Kidney capillary endothelial cell (primary cell): ENCODE data around the gene TCP10L.
"Not testable (repeated sequence)": the region's sequence is repeated elsewhere in the genome, so short reads cannot be mapped to it uniquely, and the experiment has no call there.

Source experiments
- DNase-seq: peaks from one replicate; pipeline ENCODE4 v3.0.0-alpha.2; 2018; ENCODE audit warnings: low spot score

The TCP10L gene

DNA sequence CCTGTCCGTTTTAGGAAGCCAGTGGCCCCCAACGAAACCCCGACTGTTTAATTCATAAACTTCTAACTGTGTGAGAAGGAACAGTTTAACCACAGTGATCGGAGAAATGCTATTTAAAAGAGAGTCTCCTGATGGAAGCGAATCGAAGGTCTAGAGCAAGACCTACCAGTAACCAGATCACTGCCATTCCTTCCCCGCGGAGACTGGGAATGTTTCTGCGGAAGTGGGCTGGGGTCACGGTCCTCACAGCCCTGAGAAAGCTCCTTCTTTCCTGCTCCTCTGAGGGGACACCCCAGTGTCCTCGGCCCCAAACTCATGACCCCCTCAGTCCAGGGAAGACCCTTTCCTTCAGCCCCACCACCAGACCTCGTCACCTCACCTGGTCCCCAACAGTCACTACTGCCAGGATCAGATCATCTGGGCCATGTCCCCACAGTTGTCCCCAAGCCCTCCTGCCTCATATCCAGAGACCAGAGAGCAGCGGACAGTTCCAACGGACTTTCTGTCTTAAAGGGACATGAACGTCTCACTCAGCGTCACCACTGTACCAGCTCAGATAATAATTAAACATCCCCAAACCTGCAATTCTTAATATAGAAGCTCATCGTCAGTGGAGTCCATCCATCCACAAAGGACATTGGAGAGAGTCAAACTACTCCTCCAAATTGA, at the start of gene TCP10L:
Gene TCP10L (minus strand): TSS at position 482 of the 669 bp plus-strand sequence. CDS start 1,219 bp downstream, outside the sequence.
- no peak for DNase-seq

GRCh38 chr21:32626621-32627196, 41.4 kb upstream of the TCP10L start:
- no peak for DNase-seq

DNA sequence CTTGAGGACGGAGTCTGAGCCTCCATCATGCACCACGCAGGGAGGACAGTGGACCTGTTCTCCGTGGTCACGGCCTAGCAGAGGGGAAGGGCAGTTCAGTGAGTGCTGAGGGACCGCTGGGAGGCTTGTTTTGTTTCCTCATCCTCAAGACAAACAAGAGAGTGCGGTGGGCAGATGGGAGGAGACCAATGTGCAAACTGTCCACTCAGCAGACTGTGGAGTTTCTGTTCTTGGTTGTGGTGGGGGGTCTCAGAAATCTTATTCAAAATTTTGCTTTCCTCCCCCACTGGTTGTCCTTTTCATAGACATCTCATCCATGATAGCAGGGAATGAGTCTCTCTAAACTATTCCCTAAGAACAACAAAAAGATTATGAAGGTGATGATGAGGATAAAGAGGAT, 32.9 kb upstream of the TCP10L start:
- DNase-seq: not testable (repeated sequence)

DNA sequence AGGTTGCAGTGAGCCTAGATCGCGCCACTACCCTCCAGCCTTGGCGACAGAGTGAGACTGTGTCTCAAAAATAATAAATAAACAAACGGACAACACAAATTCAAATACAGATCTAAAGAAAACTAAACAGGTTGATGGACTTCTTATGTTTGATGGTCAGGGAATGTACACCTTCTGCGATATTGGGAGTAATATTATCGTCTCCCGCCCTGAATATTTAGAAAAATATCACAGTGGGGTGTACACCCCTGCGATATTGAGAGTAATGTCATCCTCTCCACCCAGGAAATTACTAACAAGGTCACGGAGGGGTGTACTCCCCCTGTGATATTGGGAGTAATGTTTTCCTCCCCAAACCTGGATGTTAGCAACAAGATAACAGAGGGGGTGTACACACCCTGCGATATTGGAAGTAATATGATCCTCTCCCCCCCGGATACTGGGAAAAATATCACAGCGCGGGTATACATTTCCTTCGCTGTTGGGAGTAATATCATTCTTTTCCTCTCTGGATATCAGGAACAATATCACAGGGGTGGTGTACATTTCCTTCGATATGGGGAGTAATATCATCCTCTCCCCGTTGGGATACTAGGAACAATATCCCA, 28.2 kb upstream of the TCP10L start:
- no peak for DNase-seq

- no peak for DNase-seq
These were observed 27.6 kb upstream of the TCP10L start for GRCh38 chr21:32612999-32613337.

GRCh38 chr21:32612075-32612998, 27.0 kb upstream of the TCP10L start, which contains the start of gene CFAP298:
Gene CFAP298 (minus strand): TSS chr21:32612377. CDS start chr21:32612243, 134 bp downstream.
- DNase-seq: peak; percentile 84

DNA sequence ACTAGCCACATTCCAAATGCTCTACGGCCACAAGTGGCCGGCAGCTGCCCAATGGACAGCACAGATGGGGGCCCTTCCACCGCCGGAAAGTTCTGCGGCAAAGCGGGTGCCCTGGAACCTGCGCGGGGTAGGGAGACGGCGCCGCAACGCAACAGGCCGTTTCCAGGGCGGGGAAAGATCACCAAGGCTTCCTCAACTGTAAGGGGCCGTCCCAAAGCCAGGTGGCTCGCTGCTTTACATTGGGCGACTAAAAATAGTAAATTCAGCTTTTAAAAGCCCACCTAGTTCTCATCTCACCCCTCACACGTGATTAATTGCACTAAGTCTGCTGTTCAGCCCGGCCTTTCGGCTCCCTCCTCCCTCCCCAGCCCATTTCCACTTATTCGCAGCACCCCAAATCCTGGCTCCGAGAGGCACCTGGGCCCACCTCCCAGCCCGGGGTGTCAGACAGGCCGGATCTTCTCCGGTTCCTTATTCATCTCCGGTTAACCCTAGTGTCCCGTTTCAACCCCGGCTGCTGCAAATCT, 26.2 kb upstream of the TCP10L start:
- peak; percentile 31 for DNase-seq

DNA sequence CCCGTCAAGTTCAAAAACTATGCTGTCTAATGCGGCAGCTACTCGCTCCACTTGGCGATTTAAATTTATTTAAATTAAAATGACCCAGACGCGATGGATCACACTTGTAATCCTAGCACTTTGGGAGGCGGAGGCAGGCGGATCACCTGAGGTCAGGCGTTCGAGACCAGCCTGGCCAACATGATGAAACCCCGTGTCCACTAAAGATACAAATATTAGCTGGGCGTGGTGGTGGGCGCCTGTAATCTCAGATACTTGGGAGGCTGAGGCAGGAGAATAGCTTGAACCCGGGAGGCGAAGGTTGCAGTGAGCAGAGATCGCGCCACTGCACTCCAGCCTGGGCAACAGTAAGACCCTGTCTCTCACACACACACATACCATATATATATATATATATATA, 25.6 kb upstream of the TCP10L start:
- DNase-seq: not testable (repeated sequence)

DNA sequence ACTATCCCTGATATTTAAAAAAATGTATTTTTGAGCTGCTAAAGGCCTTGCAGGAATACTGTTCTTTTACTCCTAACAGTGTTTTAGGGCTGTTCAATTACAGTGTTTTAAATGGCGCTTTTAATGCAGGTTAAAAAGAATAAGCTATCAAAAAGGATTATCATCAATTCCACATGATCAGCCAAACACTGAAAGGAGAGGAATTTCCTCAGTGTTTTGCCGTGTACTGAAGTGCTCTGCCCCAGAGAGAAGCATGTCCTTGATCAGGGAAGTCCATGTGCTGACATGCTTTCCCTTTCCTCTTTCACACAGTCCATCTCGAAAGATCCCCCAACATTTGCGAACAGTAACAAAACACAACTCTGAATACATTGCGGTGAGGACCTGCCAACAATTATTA, 23.5 kb upstream of the TCP10L start:
- no peak for DNase-seq

GRCh38 chr21:32605469-32605868, 20.1 kb upstream of the TCP10L start:
- DNase-seq: no peak

GRCh38 chr21:32604464-32604863, 19.1 kb upstream of the TCP10L start:
- no peak for DNase-seq

DNA sequence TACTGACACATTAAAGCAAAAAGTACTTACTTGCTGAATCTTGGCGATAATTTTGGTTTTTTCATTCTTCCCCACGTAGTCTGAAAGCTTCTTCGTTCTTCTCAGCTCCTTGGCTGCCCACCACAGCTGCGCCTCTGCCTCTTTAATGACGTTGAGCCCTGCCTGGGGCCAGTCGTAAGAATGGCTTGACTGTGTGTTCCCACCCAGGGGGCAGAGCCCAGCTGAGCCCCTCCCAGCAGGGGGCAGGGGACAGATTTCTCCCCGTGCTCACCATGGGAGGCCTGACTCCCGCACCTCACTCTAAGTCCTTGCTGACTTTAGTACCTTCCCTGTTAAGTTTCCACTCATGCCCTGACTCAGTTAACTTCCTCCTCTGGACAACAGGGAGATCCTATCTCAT, 17.8 kb upstream of the TCP10L start:
- DNase-seq: no peak

DNA sequence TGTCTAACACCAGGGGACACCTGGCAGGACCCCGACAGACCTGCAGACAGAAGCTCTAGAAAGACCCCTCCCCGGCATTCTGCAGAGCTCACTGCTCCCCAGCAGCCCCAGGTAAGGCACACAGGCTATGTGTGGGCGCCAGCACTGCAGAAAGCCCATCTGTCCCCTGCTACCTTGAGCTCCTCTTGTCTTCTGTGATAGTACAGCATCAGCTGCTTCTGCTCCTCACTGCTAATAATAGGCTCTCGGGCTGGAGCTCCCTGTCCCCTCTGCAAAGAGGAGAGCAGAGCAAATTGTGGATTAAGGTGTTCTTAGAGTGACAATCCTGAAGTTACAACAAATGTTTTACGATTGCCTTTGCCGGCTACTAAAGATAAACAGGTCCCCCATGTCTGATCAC, 16.8 kb upstream of the TCP10L start:
- no peak for DNase-seq

- no peak for DNase-seq
These were observed 14.2 kb upstream of the TCP10L start for GRCh38 chr21:32599526-32599925.

DNA sequence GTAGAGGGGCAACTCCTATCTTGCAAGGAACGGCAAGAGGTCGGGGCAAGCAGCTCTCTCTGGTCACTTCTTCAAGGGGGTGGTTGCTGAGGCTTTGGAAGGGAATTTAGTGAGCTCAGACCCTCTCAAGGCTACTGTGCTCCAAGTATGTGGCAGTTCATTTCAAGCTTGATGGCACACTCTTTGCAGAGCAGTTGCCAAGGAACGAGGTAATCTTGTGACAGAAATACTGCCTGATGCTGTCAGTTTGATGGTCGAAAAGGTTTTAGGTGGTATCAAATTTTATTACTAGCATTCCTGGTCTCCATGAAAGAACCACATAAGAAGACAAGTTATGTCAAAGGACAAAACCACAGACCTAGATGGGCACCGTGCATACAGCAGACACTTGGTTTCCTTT, 13.8 kb upstream of the TCP10L start:
- DNase-seq: no peak

GRCh38 chr21:32597205-32597604, 11.9 kb upstream of the TCP10L start:
- peak; percentile 95 for DNase-seq

DNA sequence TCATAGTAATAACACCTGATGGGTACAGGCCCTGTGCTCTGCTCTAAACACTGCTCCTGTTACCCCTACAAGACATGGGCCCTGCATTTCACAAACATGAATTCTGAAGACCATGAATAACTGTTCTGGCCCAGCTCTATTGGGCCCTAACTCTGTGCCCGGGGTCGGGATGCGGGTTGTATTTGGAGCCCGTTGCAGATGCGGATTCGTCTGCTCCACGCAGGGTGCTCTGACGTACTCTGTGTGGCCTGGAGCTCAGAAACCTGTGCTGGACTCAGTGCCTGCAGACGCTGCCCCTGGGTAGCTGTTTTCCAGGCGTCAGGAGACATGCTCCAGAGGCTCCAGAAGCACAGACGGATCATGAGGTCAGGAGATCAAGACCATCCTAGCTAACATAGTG, 10.1 kb upstream of the TCP10L start:
- DNase-seq: no peak

GRCh38 chr21:32593690-32594089, 8.4 kb upstream of the TCP10L start:
- no peak for DNase-seq

GRCh38 chr21:32592929-32593502, 7.7 kb upstream of the TCP10L start:
- DNase-seq: no peak

DNA sequence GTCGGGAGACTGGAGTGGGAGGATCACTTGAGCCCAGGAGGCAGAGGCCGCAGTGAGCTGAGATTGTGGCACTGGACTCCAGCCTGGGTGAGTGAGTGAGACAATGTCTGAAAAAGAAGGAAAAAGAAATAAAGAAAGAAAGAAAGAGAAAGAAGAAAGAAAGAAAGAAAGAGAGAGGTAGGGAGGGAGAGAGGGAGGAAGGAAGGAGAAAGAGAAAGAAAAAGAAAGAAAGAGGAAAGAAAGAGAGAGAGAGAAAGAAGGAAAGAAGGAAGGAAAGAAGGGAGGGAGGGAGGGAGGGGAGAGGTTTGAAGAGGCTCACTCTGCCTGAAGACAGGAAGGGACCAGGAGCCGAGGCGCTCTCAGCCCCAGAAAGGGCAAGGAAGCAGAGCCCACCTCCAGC, 4.8 kb upstream of the TCP10L start:
- no peak for DNase-seq

DNA sequence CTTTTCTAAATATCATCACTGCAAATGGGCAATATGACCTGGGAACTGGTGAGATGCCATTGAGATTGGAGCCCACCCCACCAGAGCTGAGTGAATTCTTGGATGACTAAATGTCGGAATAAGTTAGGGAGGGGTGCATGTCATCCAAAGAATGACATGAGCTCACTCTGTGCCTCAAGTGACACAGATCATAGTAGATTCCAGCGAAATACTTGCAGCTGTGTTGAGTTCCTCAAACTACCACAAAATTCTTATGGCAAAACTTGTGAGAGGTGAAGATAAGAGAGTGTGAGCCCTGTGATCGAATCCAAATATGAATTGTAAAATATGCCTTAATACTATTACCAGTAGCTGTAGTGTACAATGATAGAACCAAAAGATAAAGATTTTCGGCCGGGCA, 2.3 kb upstream of the TCP10L start:
- no peak for DNase-seq

DNA sequence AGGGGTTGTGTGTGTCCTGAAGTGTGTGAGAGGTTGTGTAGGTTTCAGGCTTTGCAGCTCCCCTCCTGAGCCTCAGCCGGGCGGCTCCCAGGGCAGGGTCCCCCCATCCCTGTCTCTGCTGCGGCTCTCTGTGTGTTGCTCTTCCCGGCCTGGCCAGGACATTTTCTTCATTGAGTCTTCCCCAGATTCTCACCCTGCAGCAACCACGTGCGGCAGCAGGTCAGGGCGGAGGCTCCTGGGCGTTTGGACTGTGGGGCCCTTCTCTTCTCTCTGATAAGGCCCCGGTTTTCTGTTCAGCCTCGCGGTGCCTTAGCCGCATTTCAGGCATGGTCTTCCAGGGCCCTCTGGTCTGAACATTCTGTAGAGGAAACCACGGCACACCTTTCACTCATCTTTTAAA, 1.8 kb upstream of the TCP10L start:
- no peak for DNase-seq
